22Rv1 (cell line): ENCODE measurements around the gene ADCY7.

Source experiments
- H3K27ac ChIP-seq: fragments of 450-650 bp; 2 replicates; pipeline ENCODE4 v1.5.1; 2017
- ZFX ChIP-seq: fragments of 450-650 bp; IDR thresholded peaks from 2 replicates; pipeline ENCODE4 v1.6.1; 2017; ENCODE audit warnings: antibody characterized with exemption, borderline replicate concordance
- TF ChIP-seq, protein P1 (sequence below): fragments of 450-650 bp; IDR thresholded peaks from 2 replicates; pipeline ENCODE4 v1.5.1; 2017; ENCODE audit warnings: mild to moderate bottlenecking

ADCY7 gene

DNA sequence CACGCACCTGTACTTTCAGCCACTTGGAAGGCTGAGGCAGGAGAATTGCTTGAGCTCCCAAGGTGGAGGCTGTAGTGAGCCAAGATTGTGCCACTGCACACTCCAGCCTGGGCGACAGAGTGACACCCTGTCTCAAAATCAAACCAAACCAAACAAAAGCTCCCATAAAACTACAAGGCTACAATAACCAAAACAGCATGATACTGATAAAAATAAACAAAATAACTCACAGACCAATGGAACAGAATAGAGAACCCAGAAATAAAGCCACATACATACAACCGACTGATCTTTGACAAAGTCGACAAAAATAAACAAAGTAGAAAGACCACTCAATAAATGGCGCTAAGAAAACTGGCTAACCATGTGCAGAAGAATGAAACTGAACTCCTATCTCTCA is 65.2 kb downstream of the ADCY7 start:
- no peak overlapping the region for H3K27ac ChIP-seq
- TF ChIP-seq, protein P1, sequence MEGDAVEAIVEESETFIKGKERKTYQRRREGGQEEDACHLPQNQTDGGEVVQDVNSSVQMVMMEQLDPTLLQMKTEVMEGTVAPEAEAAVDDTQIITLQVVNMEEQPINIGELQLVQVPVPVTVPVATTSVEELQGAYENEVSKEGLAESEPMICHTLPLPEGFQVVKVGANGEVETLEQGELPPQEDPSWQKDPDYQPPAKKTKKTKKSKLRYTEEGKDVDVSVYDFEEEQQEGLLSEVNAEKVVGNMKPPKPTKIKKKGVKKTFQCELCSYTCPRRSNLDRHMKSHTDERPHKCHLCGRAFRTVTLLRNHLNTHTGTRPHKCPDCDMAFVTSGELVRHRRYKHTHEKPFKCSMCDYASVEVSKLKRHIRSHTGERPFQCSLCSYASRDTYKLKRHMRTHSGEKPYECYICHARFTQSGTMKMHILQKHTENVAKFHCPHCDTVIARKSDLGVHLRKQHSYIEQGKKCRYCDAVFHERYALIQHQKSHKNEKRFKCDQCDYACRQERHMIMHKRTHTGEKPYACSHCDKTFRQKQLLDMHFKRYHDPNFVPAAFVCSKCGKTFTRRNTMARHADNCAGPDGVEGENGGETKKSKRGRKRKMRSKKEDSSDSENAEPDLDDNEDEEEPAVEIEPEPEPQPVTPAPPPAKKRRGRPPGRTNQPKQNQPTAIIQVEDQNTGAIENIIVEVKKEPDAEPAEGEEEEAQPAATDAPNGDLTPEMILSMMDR = no peak
- no peak for TF ChIP-seq ZFX

DNA sequence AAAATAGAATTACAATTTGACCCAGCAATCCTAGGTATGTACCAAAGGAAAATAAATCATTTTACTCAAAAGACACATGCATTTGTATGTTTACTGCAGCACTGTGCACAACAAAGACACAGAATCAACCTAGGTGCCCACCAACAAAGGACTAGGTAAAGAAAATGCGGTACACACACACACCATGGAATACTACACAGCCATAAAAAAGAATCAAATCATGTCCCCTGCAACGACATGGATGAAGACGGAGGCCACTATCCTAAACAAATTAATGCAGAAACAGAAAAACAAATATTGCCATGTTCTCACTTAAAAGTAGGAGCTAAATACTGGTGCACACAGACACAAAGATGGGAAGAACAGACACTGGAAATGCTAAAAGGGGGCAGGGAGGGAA is 66.2 kb downstream of the ADCY7 start:
- no peak for TF ChIP-seq ZFX
- TF ChIP-seq, protein P1 = no peak
- no peak overlapping the region for H3K27ac ChIP-seq

DNA sequence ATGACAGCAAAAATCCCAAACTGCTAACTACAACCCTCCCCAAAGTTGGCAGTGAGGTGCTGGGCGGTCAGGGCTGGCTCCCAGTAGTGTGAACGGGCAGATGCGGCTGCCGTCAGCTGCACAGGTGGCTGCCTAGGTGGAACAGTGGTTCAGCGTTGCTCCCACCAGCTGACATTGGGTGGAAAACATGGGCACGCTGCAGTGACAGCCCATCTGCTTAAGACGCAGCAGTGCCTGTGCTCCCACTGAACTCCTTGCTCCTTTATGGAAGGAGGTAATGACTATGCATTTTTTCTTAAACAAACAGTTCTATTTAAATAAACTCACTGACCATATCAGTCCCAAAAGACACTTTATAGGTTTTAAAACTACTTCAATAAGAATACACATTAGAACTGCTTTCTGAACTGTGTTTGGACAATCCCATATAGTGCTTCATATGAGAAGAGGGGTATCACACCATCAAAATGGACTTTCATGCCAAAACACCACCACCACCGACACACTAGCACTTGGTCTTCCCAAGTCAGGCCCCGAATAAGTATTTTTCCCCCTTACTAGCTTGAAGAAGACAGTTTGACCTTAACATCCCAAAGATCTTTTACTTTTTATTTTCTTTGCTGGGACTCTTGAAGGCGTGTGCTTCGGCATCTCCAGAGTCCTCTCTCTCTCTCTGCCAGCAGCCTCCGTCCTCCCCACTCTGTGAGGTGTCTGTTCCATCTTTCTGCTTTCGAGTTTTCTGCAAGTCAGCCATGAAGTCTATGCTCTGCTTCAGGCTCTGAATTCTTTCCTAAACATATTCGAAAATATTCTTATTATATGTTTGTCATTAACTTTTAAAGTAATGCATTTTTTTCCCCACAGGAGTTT is 68.0 kb downstream of the ADCY7 start:
- no peak overlapping the region for H3K27ac ChIP-seq
- TF ChIP-seq, protein P1 = no peak
- no peak for TF ChIP-seq ZFX

DNA sequence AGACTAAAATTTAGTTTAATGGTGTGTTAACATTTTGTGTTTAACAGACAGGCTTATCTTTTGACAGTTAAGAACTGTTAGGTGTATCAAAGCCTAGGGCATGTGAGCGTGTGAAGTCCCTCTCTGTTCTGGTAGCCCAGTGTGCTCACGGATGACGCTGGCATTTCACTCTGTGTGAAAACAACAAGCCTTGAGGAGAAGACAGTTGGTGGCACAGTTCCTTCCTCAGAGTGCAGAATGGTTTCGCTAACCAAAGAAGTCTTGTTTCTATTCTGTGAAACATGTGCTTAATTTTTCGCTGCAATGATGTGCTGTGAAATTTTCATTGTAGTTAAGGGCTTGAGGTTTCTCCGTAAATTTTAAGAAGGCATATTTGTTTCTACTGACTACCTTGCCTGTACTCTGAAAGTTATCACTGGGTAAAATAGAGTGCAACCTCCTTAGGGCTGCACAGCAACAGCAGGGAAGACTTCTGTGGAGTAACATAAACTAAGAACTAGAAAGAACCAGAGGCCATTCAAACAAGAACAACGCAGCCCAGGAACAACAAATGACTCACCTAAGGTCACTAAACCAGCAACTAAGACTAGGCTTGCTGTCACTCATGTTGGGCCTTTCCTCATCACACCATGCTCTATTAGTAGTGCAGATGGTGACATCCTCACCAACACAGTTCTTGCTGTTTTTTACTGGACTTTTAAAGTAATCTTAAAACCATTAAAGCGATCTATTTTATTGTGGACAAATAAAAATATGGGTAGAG is 69.0 kb downstream of the ADCY7 start:
- TF ChIP-seq, protein P1 = no peak
- no peak for TF ChIP-seq ZFX

DNA sequence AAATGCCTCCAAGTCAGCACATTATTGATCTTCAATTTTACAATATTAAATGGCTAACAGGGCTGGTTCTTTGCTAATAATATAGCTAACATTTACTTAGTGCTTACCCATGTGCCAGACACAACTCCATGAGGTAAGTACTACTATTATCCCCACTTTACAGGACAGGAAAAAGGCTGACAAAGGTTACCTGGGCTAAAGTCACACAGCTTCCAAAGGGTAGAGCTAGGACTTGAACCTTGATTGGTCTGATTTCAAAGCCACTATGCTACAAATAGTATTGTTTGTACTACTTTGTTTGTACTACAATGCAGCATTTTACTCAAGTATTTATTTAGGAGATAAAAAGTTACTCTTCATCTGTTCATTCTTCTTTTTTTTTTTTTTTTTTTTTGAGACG is 70.5 kb downstream of the ADCY7 start:
- no peak for TF ChIP-seq ZFX
- TF ChIP-seq, protein P1 = no peak
- H3K27ac ChIP-seq = no peak overlapping the region

More for the DNA sequence above, 69.0 kb downstream of the ADCY7 start:
- H3K27ac ChIP-seq = no peak overlapping the region

DNA sequence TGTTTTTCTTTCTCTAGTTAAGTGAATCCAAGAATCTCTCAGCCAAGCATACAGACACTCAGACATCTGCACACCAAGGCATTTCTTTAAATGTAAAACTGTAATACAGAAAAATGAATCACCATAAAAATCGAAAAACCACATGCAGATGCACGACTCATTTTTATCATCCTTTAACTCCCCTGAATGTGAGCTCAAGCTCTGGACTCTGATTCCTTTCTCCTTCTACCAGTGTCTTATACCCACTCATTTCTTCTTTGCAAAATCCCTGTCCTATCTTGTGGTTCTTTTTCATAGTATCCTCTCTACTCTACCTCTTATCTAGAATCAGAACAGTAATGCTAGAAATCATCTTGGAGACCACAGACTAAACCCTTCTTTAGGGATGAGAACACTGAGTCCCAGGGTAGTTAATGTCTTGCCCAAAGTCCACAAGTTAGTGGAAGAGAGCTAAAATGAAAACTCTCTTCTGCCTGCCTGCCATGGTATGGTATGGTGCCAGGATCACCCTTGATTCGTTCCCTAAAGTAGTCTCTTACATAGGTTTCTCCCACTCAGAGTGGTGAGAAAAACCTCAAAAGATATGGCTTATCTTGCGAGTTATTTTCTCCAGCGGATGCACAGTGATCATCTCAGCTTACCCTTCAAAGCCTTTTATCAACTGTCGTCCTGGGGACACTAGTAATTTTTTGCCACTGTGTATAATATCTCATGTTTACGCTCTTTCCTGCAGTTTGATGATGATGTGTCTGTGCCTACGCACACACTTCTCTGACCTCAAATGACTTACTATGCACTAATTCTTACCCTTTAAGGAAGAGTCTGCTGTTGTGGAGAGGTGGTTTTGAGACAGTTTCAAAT is 72.2 kb downstream of the ADCY7 start:
- TF ChIP-seq, protein P1 = no peak
- TF ChIP-seq ZFX = no peak
- no peak overlapping the region for H3K27ac ChIP-seq
